Glomerular visceral epithelial cell (primary cell): ENCODE results near the gene TRIM26.
"Not testable (repeated sequence)": the region's sequence is repeated elsewhere in the genome, so short reads cannot be mapped to it uniquely, and the experiment has no call there.

Source experiments
- DNase-seq: peaks from one replicate; pipeline ENCODE4 v3.0.0-alpha.2; 2016; ENCODE audit errors: extremely low spot score

The TRIM26 gene

GRCh38 chr6:30212865-30213666 is at the start of gene TRIM26:
Gene TRIM26 (minus strand): TSS chr6:30213406. CDS start chr6:30199103, 14,303 bp downstream.
- peak; percentile 97 for DNase-seq

- no peak for DNase-seq
These were observed 46.9 kb upstream of the TRIM26 start for GRCh38 chr6:30260036-30260504.

- peak; percentile 78 for DNase-seq
These were observed 46.2 kb upstream of the TRIM26 start for GRCh38 chr6:30259140-30260035.

- no peak for DNase-seq
These were observed 45.0 kb upstream of the TRIM26 start for GRCh38 chr6:30258204-30258603.

- DNase-seq, result not testable (repeated sequence)
These were observed 39.2 kb upstream of the TRIM26 start for GRCh38 chr6:30252417-30252816.

- no peak for DNase-seq
These were observed 31.4 kb upstream of the TRIM26 start for GRCh38 chr6:30244560-30244959.

- DNase-seq, result no peak
These were observed 25.1 kb upstream of the TRIM26 start for GRCh38 chr6:30238178-30238795.

GRCh38 chr6:30234356-30234755 is 21.1 kb upstream of the TRIM26 start:
- DNase-seq, result no peak

- DNase-seq, result no peak
These were observed 17.9 kb upstream of the TRIM26 start for GRCh38 chr6:30231067-30231466.

GRCh38 chr6:30227763-30228487 is 14.7 kb upstream of the TRIM26 start:
- DNase-seq, result no peak

GRCh38 chr6:30227242-30227722 is 14.1 kb upstream of the TRIM26 start:
- no peak for DNase-seq

GRCh38 chr6:30223339-30223738 is 10.1 kb upstream of the TRIM26 start:
- DNase-seq, result no peak

- not testable (repeated sequence) for DNase-seq
These were observed 8.8 kb upstream of the TRIM26 start for GRCh38 chr6:30221956-30222355.

GRCh38 chr6:30221395-30221794 is 8.2 kb upstream of the TRIM26 start:
- not testable (repeated sequence) for DNase-seq

- DNase-seq, result peak; percentile 48
These were observed 6.0 kb upstream of the TRIM26 start for GRCh38 chr6:30219244-30219643.

- no peak for DNase-seq
These were observed 2.9 kb upstream of the TRIM26 start for GRCh38 chr6:30216096-30216495.

GRCh38 chr6:30214657-30214982 is 1.4 kb upstream of the TRIM26 start:
- no peak for DNase-seq

- peak; percentile 77 for DNase-seq
These were observed 901 bp upstream of the TRIM26 start for GRCh38 chr6:30213957-30214656.

GRCh38 chr6:30213667-30213956 is 406 bp upstream of the TRIM26 start:
- DNase-seq, result no peak

GRCh38 chr6:30211899-30212298 is 1.3 kb downstream of the TRIM26 start:
- no peak for DNase-seq

- DNase-seq, result no peak
These were observed 1.9 kb downstream of the TRIM26 start for GRCh38 chr6:30211306-30211705.
